ENCODE data around the gene NOL4L. TPM values are rescaled to one million over a fixed set of nuclear protein-coding genes. Genes with fewer than 3 reads are reported as not detected.

The NOL4L gene
- total RNA-seq, 1 experiment from 2014 or later = 31.7 TPM

GRCh38 chr20:32440069-32440757, 144.9 kb downstream of the NOL4L start:
- Histone ChIP-seq H2BK12ac (ENCODE audit: insufficient read length, low read depth, low read length) (no peak overlapping the region), H3K23ac (ENCODE audit: insufficient read length, low read depth, low read length) (no peak overlapping the region), H2AFZ (ENCODE audit: low read length) (no peak overlapping the region), H3K18ac (ENCODE audit: insufficient read length, low read depth, low read length) (no peak overlapping the region), H3K4me1 (ENCODE audit: insufficient read depth, low read length) (no peaks in the 10 kb centered on the region), H3K56ac (ENCODE audit: insufficient read length, low read depth, low read length) (no peak overlapping the region), H3K79me2 (ENCODE audit: insufficient read depth, low read length) (no peaks in the 10 kb centered on the region), H3K4me2 (ENCODE audit: insufficient read depth, insufficient read length, low read length) (no peak overlapping the region), H3K9me3 (ENCODE audit: control insufficient read depth, low read depth, low read length) (no peaks in the 10 kb centered on the region), H3T11ph (ENCODE audit: low read length) (no peak overlapping the region), H2BK5ac (ENCODE audit: insufficient read length, low read length) (no peak overlapping the region), H3K4ac (ENCODE audit: low read depth, low read length) (no peak overlapping the region), H2AK5ac (ENCODE audit: insufficient read length, low read length) (no peak overlapping the region), H4K91ac (ENCODE audit: insufficient read length, low read depth, low read length) (no peak overlapping the region), H2BK120ac (ENCODE audit: low read depth, low read length, poor library complexity, severe bottlenecking) (no peak overlapping the region), H4K5ac (ENCODE audit: insufficient read length, low read depth, low read length) (no peak overlapping the region), H3K27ac (ENCODE audit: insufficient read length, low read depth, low read length) (no peak overlapping the region), H4K20me1 (ENCODE audit: control insufficient read depth, insufficient read depth, insufficient read length) (no peaks in the 10 kb centered on the region), H3K79me1 (ENCODE audit: insufficient read depth, low read depth, low read length, poor library complexity, severe bottlenecking) (no peaks in the 10 kb centered on the region), H2BK15ac (ENCODE audit: low read depth, low read length) (no peak overlapping the region), H3K23me2 (ENCODE audit: insufficient read length, low read depth, low read length, poor library complexity, severe bottlenecking) (no peaks in the 10 kb centered on the region), H3K9ac (ENCODE audit: extremely low read depth, insufficient read length, low read length) (no peak overlapping the region), H2BK20ac (ENCODE audit: low read depth, low read length, poor library complexity, severe bottlenecking) (no peak overlapping the region), H3K27me3 (ENCODE audit: insufficient read depth, low read length) (no peaks in the 10 kb centered on the region), H4K8ac (replicated peaks; ENCODE audit: insufficient read length, low read depth, low read length) (no peak overlapping the region), H3K14ac (ENCODE audit: insufficient read depth, low read length) (no peak overlapping the region)
- H3K4me3 Mint-ChIP-seq = no peak overlapping the region
- no peaks in the 10 kb centered on the region for H3K9me3 Mint-ChIP-seq
- WGBS (ENCODE audit: extremely low coverage, insufficient read length, low lambda C conversion rate) = no CpG with 5 or more reads among the region's 6 CpGs
- no peak overlapping the region for H3K27ac Mint-ChIP-seq
- no peak for TF ChIP-seq CTCF (conservative IDR thresholded peaks at IDR 0.05)
- H3K4me1 Mint-ChIP-seq = peaks cover 25% of the 10 kb centered on the region in 2 experiments
- no peak for DNase-seq
- H3K27me3 Mint-ChIP-seq (ENCODE audit: low read depth) = no peaks in the 10 kb centered on the region
- H3K36me3 Mint-ChIP-seq (ENCODE audit: insufficient read depth in 1 of 3, low read depth in 3 of 3) = peaks cover 5 to 26% (median 13%) of the 10 kb centered on the region in 3 experiments; a peak in 5 of 7 replicates
